Amniotic stem cell (primary cell): ENCODE data around the gene STK36.

ENCODE experiments used
- DNase-seq: peaks from one replicate; lab custom pipeline; 2025; lab: John Stamatoyannopoulos, UW

Gene STK36

DNA sequence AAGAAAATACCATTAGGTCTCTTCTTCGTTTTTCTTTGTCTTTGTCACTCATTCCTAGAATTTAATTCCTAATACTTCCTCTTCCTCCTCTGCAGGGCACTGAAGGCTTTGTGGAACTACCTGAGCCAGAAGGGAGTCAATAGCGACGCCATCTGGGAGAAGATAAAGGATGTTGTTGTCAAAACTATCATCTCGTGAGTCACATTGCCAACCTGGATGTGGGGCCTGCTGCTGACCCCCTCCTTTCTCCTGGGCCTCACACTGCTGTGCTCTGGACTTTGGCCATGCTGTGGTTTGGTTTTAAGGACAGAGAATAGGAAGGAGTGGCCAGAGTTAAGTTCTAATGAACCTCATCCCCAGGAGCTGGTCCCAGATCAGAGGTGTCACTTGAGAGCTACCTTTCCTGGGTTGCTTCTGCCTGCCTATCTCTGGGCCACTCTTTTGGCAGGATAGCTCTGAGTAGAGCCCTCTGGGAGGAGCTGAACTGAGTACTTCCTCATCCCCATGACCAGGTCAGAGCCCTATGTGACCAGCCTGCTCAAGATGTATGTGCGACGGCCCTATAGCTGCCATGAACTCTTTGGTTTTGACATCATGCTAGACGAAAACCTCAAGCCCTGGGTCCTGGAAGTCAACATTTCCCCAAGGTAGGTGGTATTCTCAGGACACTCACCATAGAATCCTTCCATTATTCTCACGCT, 77.0 kb downstream of the STK36 start:
- DNase-seq = no peak
